HepG2 (cell line): Measurements from ENCODE around the gene SYNE1. TPM values are rescaled to one million over a fixed set of nuclear protein-coding genes. Genes with fewer than 3 reads are reported as not detected.

ENCODE experiments used
- ADNP ChIP-seq: sonication (generic); formaldehyde crosslinking; IDR thresholded peaks from 2 replicates; pipeline ENCODE4 v1.4.0; 2020; ENCODE audit warnings: missing genetic modification reagents
- DMTF1 ChIP-seq: sonication (generic); formaldehyde crosslinking; IDR thresholded peaks from 2 replicates; pipeline ENCODE4 v1.4.0; 2020; ENCODE audit warnings: mild to moderate bottlenecking, missing genetic modification reagents
- FOXP4 ChIP-seq: sonication (generic); formaldehyde crosslinking; IDR thresholded peaks from 2 replicates; pipeline ENCODE4 v1.4.0; 2020; ENCODE audit warnings: missing genetic modification reagents
- GABPB1 ChIP-seq: IDR thresholded peaks from 2 replicates; pipeline ENCODE4 v1.6.1; 2016; ENCODE audit warnings: mild to moderate bottlenecking, missing genetic modification reagents, moderate library complexity, missing compliant biosample characterization
- HOXA7 ChIP-seq: sonication (generic); formaldehyde crosslinking; IDR thresholded peaks from 2 replicates; pipeline ENCODE4 v1.8.1; 2022; ENCODE audit warnings: mild to moderate bottlenecking, missing genetic modification reagents, moderate library complexity
- KDM5A ChIP-seq: fragments of 200-600 bp; sonication (generic); IDR thresholded peaks from 2 replicates; pipeline ENCODE4 v1.7.0; 2018; ENCODE audit warnings: antibody characterized with exemption, mild to moderate bottlenecking, low read length, borderline replicate concordance
- MIXL1 ChIP-seq: IDR thresholded peaks from 2 replicates; pipeline ENCODE4 v1.6.1; 2016
- PHF8 ChIP-seq: sonication (generic); formaldehyde crosslinking; IDR thresholded peaks from 2 replicates; pipeline ENCODE4 v1.5.0; 2020; ENCODE audit warnings: missing genetic modification reagents
- POGZ ChIP-seq: sonication (generic); formaldehyde crosslinking; IDR thresholded peaks from 2 replicates; pipeline ENCODE4 v1.4.0; 2020; ENCODE audit warnings: mild to moderate bottlenecking, missing genetic modification reagents
- PPARG ChIP-seq: conservative IDR thresholded peaks from 2 replicates; pipeline ENCODE4 v1.6.1; 2016; ENCODE audit warnings: missing biosample characterization, missing genetic modification reagents
- SAP130 ChIP-seq: IDR thresholded peaks from 2 replicates; pipeline ENCODE4 v1.6.1; 2016; ENCODE audit warnings: low read depth
- SP2 ChIP-seq: sonication (generic); formaldehyde crosslinking; IDR thresholded peaks from 2 replicates; pipeline ENCODE4 v1.5.1; 2020; ENCODE audit warnings: mild to moderate bottlenecking, missing genetic modification reagents
- TERF1 ChIP-seq: sonication (generic); formaldehyde crosslinking; IDR thresholded peaks from 2 replicates; pipeline ENCODE4 v1.8.0; 2022; ENCODE audit warnings: mild to moderate bottlenecking, missing genetic modification reagents, moderate library complexity
- TRIM22 ChIP-seq: fragments of 450-650 bp; IDR thresholded peaks from 2 replicates; pipeline ENCODE4 v1.6.1; 2017
- ZBTB46 ChIP-seq: sonication (generic); formaldehyde crosslinking; IDR thresholded peaks from 2 replicates; pipeline ENCODE4 v1.4.0; 2020; ENCODE audit warnings: mild to moderate bottlenecking, missing genetic modification reagents, borderline replicate concordance
- ZBTB7B ChIP-seq: sonication (generic); formaldehyde crosslinking; IDR thresholded peaks from 2 replicates; pipeline ENCODE4 v1.4.0; 2020; ENCODE audit warnings: missing genetic modification reagents
- ZKSCAN1 ChIP-seq: fragments of 150-350 bp; IDR thresholded peaks from 2 replicates; pipeline ENCODE4 v1.6.1; 2014; ENCODE audit warnings: low read length
- ZMAT5 ChIP-seq: sonication (generic); formaldehyde crosslinking; IDR thresholded peaks from 2 replicates; pipeline ENCODE4 v1.5.0; 2020; ENCODE audit warnings: mild to moderate bottlenecking, low read depth, missing genetic modification reagents, borderline replicate concordance
- ZNF878 ChIP-seq: sonication (generic); formaldehyde crosslinking; IDR thresholded peaks from 2 replicates; pipeline ENCODE4 v1.8.1; 2023; ENCODE audit warnings: mild to moderate bottlenecking, missing genetic modification reagents, moderate library complexity
- polyA plus RNA-seq, 8 experiments: library from polyadenylated mRNA; depleted of rRNA in 3 of 8; stranded (reverse) in 7 of 8; unstranded in 1 of 8; fragments of >200 nt; fragmentation: Illumina TruSeq in 4 of 8; extraction: Trizol in 4 of 8; gene quantifications; 2 replicates each; pipeline versions ENCODE4 v1.2.1 to v1.2.3, GENCODE V29; 2011 to 2016; ENCODE audit warnings: low read depth in 4 of 8, missing spikeins in 1 of 8, mixed read lengths in 1 of 8; ENCODE audit not compliant: insufficient read depth in 1 of 8
- total RNA-seq, 5 experiments: library from RNA; depleted of rRNA; stranded (reverse); fragments of >200 nt; fragmentation: Illumina TruSeq; extraction: Trizol; gene quantifications; 2 replicates each; pipeline ENCODE4 v1.2.3, GENCODE V29; 2016; ENCODE audit warnings: low read depth in 1 of 5

SYNE1 gene
- total and polyA plus RNA-seq, 2 of the 13 experiments (the other 11 are each of a cell fraction or from before 2014, with no cell fraction given) = 5.5 to 15.9 TPM

GRCh38 chr6:152380993-152381898, 255.9 kb downstream of the SYNE1 start (continued):
- TF ChIP-seq TERF1 (CRISPR knock-in tag) = no peak
- no peak for TF ChIP-seq TRIM22
- peak; percentile 32; the same call in 1 of the 2 replicates for TF ChIP-seq POGZ
- no peak for TF ChIP-seq ZBTB46
- no peak for TF ChIP-seq HOXA7 (CRISPR knock-in tag)
- TF ChIP-seq ADNP (CRISPR knock-in tag) = no peak
- no peak; the same call in 1 of the 2 replicates for TF ChIP-seq MIXL1 (CRISPR knock-in tag)
- no peak for TF ChIP-seq ZKSCAN1
- no peak for TF ChIP-seq PPARG
- TF ChIP-seq FOXP4 (CRISPR knock-in tag) = peak; percentile 67; the same call in 1 of the 2 replicates
- TF ChIP-seq ZBTB7B (CRISPR knock-in tag) = 0 out of 2 replicates have a peak, but pooled peaks have one; percentile 20
- TF ChIP-seq PHF8 = peak; percentile 64
- no peak for TF ChIP-seq ZMAT5 (CRISPR knock-in tag)
- TF ChIP-seq SP2 (CRISPR knock-in tag) = no peak
- TF ChIP-seq SAP130 = peak; percentile 76
- TF ChIP-seq GABPB1 = peak; percentile 45; the same call in 1 of the 2 replicates
- no peak for TF ChIP-seq ZNF878 (CRISPR knock-in tag)
- no peak for TF ChIP-seq DMTF1
- no peak for TF ChIP-seq KDM5A
